ENCODE data around the gene NAA80.
A peak's percentile ranks its signal among the peaks of the same experiment; 100 is the strongest.

NAA80 gene

GRCh38 chr3:50298836-50299637, at the start of gene NAA80, which contains the start of gene HYAL3:
Gene NAA80 (minus strand): TSS chr3:50299405. CDS start chr3:50297463, 1,942 bp downstream.
Gene HYAL3 (minus strand): TSS chr3:50299405. CDS start chr3:50295602, 3,803 bp downstream.
- DNase-seq (ENCODE audit: low spot score) = peak; percentile 100

- peak; percentile 83 for DNase-seq (ENCODE audit: low spot score)
Observed at GRCh38 chr3:50347187-50347813, 48.1 kb upstream of the NAA80 start.

GRCh38 chr3:50345586-50346234, 46.5 kb upstream of the NAA80 start, which contains the start of gene ZMYND10:
Gene ZMYND10 (minus strand): TSS chr3:50345732. CDS start chr3:50345579, 153 bp downstream.
- DNase-seq (ENCODE audit: low spot score) = peak; percentile 80

- DNase-seq (ENCODE audit: low spot score) = no peak
Observed at GRCh38 chr3:50345008-50345407, 45.8 kb upstream of the NAA80 start.

GRCh38 chr3:50342813-50343633, 43.8 kb upstream of the NAA80 start:
- no peak for DNase-seq (ENCODE audit: low spot score)

- no peak for DNase-seq (ENCODE audit: low spot score)
Observed at GRCh38 chr3:50341996-50342650, 42.9 kb upstream of the NAA80 start.

GRCh38 chr3:50341537-50341936, 42.3 kb upstream of the NAA80 start:
- no peak for DNase-seq (ENCODE audit: low spot score)

GRCh38 chr3:50340448-50341329, 41.5 kb upstream of the NAA80 start, which contains the start of gene RASSF1:
Gene RASSF1 (minus strand): TSS chr3:50340836. CDS start chr3:50340805, 31 bp downstream.
- DNase-seq (ENCODE audit: low spot score) = peak; percentile 77

GRCh38 chr3:50340147-50340447, 40.9 kb upstream of the NAA80 start:
- DNase-seq (ENCODE audit: low spot score) = peak; percentile 32

GRCh38 chr3:50339485-50340146, 40.4 kb upstream of the NAA80 start:
- no peak for DNase-seq (ENCODE audit: low spot score)

GRCh38 chr3:50338965-50339364, 39.8 kb upstream of the NAA80 start:
- no peak for DNase-seq (ENCODE audit: low spot score)

GRCh38 chr3:50337175-50337861, 38.1 kb upstream of the NAA80 start:
- DNase-seq (ENCODE audit: low spot score) = peak; percentile 91

- DNase-seq (ENCODE audit: low spot score) = no peak
Observed at GRCh38 chr3:50336452-50337174, 37.4 kb upstream of the NAA80 start.

GRCh38 chr3:50334339-50335075, 35.3 kb upstream of the NAA80 start:
- DNase-seq (ENCODE audit: low spot score) = no peak

GRCh38 chr3:50333744-50334328, 34.6 kb upstream of the NAA80 start:
- no peak for DNase-seq (ENCODE audit: low spot score)

- DNase-seq (ENCODE audit: low spot score) = no peak
Observed at GRCh38 chr3:50331364-50331907, 32.2 kb upstream of the NAA80 start.

- no peak for DNase-seq (ENCODE audit: low spot score)
Observed at GRCh38 chr3:50330330-50330729, 31.1 kb upstream of the NAA80 start.

Measured in hematopoietic multipotent progenitor cell treated with erythropoietin and hydrocortisone succinate and interleukin-3 and kit ligand, for 15 days (in vitro differentiated cells).